IMR-90 (cell line): ENCODE data around the gene ACTR5.

ENCODE experiments used
- BHLHE40 ChIP-seq: fragments of 150-350 bp; IDR thresholded peaks from 2 replicates; pipeline ENCODE4 v1.6.1; 2016; ENCODE audit warnings: mild to moderate bottlenecking, low read depth, low read length
- CEBPB ChIP-seq: IDR thresholded peaks from 2 replicates; pipeline ENCODE4 v1.6.1; 2012; ENCODE audit warnings: low read depth, low read length, improper control_type of control experiment
- CTCF ChIP-seq: conservative IDR thresholded peaks from 2 replicates; pipeline ENCODE4 v1.5.1; 2012; ENCODE audit warnings: mild to moderate bottlenecking, low read depth, low read length, improper control_type of control experiment
- MXI1 ChIP-seq: IDR thresholded peaks from 2 replicates; pipeline ENCODE4 v1.6.1; 2012; ENCODE audit warnings: low read depth, mild to moderate bottlenecking, low read length, moderate library complexity, borderline replicate concordance
- POLR2A ChIP-seq: IDR thresholded peaks from 2 replicates; pipeline ENCODE4 v1.6.1; 2012; ENCODE audit warnings: mild to moderate bottlenecking, low read depth, low read length
- RAD21 ChIP-seq: IDR thresholded peaks from 2 replicates; pipeline ENCODE4 v1.6.1; 2012; ENCODE audit warnings: low read length, improper control_type of control experiment
- RCOR1 ChIP-seq: IDR thresholded peaks from 2 replicates; pipeline ENCODE4 v1.6.1; 2012; ENCODE audit warnings: mild to moderate bottlenecking, low read length, improper control_type of control experiment; ENCODE audit not compliant: insufficient replicate concordance
- RFX5 ChIP-seq: IDR thresholded peaks from 2 replicates; pipeline ENCODE4 v1.8.0; 2012; ENCODE audit warnings: low read depth, mild to moderate bottlenecking, low read length, moderate library complexity
- SMC3 ChIP-seq: fragments of 150-350 bp; IDR thresholded peaks from 2 replicates; pipeline ENCODE4 v1.6.1; 2016; ENCODE audit warnings: low read depth, mild to moderate bottlenecking, antibody characterized with exemption, low read length, moderate library complexity
- USF2 ChIP-seq: fragments of 150-350 bp; IDR thresholded peaks from 2 replicates; pipeline ENCODE4 v1.6.1; 2017; ENCODE audit warnings: mild to moderate bottlenecking, antibody characterized with exemption, low read length, low read depth

GRCh38 chr20:38812709-38813573, 64.7 kb downstream of the ACTR5 start:
- TF ChIP-seq CTCF: no peak
- no peak for TF ChIP-seq POLR2A
- TF ChIP-seq RAD21: no peak
- TF ChIP-seq RCOR1: no peak
- TF ChIP-seq SMC3: no peak
- TF ChIP-seq BHLHE40: no peak
- TF ChIP-seq USF2: no peak
- TF ChIP-seq RFX5: no peak
- no peak for TF ChIP-seq CEBPB
- no peak for TF ChIP-seq MXI1
